Mesothelial cell of epicardium (in vitro differentiated cells): Measurements from ENCODE around the gene PAQR4. TPM values are rescaled to one million over a fixed set of nuclear protein-coding genes. Genes with fewer than 3 reads are reported as not detected.
A peak's percentile ranks its signal among the peaks of the same experiment; 100 is the strongest.

Experiments used
- DNase-seq, 2 experiments: peaks; one replicate each; pipeline ENCODE4 v3.0.0; 2021; ENCODE audit warnings: low spot score in 2 of 2; ENCODE audit not compliant: unreplicated experiment in 2 of 2
- H3K27ac Mint-ChIP-seq: 2 replicates; pipeline ENCODE4 v1.8.0; 2021; ENCODE audit warnings: mixed read lengths
- H3K27me3 Mint-ChIP-seq: 2 replicates; pipeline ENCODE4 v1.8.0; 2021; ENCODE audit warnings: low read depth, mixed read lengths
- H3K36me3 Mint-ChIP-seq: 2 replicates; pipeline ENCODE4 v1.8.0; 2021; ENCODE audit warnings: mixed read lengths
- H3K4me1 Mint-ChIP-seq: 2 replicates; pipeline ENCODE4 v1.8.0; 2021; ENCODE audit warnings: mixed read lengths
- H3K4me3 Mint-ChIP-seq: 2 replicates; pipeline ENCODE4 v1.8.0; 2021; ENCODE audit warnings: mild to moderate bottlenecking, moderate library complexity, mixed read lengths
- H3K9me3 Mint-ChIP-seq: 2 replicates; pipeline ENCODE4 v1.8.0; 2021; ENCODE audit warnings: mixed read lengths
- CTCF ChIP-seq: fragments of 200-600 bp; sonication (generic); IDR thresholded peaks from one replicate; pipeline ENCODE4 v1.5.0; 2021; ENCODE audit warnings: antibody characterized with exemption; ENCODE audit not compliant: unreplicated experiment
- total RNA-seq: library from RNA; stranded (reverse); gene quantifications from 3 replicates; pipeline ENCODE4 v1.2.1, GENCODE V29; 2021

Gene PAQR4
- total RNA-seq, 1 donor from 2014 or later, result 10.1 TPM

GRCh38 chr16:2955438-2955778 lies 13.7 kb upstream of the PAQR4 start:
- Mint-ChIP-seq H3K27ac (no peak overlapping the region), H3K4me3 (no peak overlapping the region), H3K27me3 (peaks cover 11% of the 10 kb centered on the region), H3K4me1 (peaks cover 10% of the 10 kb centered on the region), H3K9me3 (no peaks in the 10 kb centered on the region), H3K36me3 (no peaks in the 10 kb centered on the region)
- no peak for TF ChIP-seq CTCF
- no peak for DNase-seq

GRCh38 chr16:2955779-2956578 lies 13.2 kb upstream of the PAQR4 start:
- Mint-ChIP-seq H3K4me3 (no peak overlapping the region), H3K27ac (no peak overlapping the region), H3K4me1 (peaks cover 10% of the 10 kb centered on the region), H3K27me3 (peaks cover 11% of the 10 kb centered on the region), H3K36me3 (no peaks in the 10 kb centered on the region), H3K9me3 (no peaks in the 10 kb centered on the region)
- TF ChIP-seq CTCF, result no peak
- DNase-seq, result no peak

DNA sequence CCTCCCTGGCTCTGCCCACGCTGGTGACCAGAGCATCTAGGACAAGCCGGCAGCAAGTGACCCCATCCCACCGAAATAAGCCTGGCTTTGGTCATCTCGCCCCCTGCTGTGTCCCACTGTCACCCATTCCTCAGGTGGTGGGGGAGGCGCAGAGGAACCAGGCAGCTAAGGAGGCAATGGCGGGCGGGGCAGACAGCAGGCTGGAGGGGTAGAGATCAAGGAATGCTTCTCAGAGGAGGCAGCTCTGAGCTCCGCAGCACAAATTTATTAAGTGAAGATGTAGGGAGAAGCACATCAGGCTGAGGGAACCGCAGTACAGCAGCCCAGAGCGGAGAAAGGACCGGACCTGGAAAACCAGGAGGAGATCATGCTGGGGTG lies 12.6 kb upstream of the PAQR4 start:
- Mint-ChIP-seq H3K9me3 (no peaks in the 10 kb centered on the region), H3K4me1 (peaks cover 10% of the 10 kb centered on the region), H3K27me3 (peaks cover 11% of the 10 kb centered on the region), H3K36me3 (no peaks in the 10 kb centered on the region), H3K27ac (no peak overlapping the region), H3K4me3 (no peak overlapping the region)
- no peak for DNase-seq
- no peak for TF ChIP-seq CTCF

- peaks cover 29% of the 10 kb centered on the region for H3K27me3 Mint-ChIP-seq
- no peak for TF ChIP-seq CTCF
- DNase-seq, result no peak
- H3K4me3 Mint-ChIP-seq, result no peak overlapping the region
- no peak overlapping the region for H3K27ac Mint-ChIP-seq
- H3K4me1 Mint-ChIP-seq, result peaks cover 19% of the 10 kb centered on the region
- H3K9me3 Mint-ChIP-seq, result no peaks in the 10 kb centered on the region
- no peaks in the 10 kb centered on the region for H3K36me3 Mint-ChIP-seq
Measured at GRCh38 chr16:2959206-2959605, 9.9 kb upstream of the PAQR4 start.

GRCh38 chr16:2960183-2961010 lies 8.8 kb upstream of the PAQR4 start:
- peaks cover 20% of the 10 kb centered on the region for H3K4me1 Mint-ChIP-seq
- peaks cover 29% of the 10 kb centered on the region for H3K27me3 Mint-ChIP-seq
- no peak for TF ChIP-seq CTCF
- H3K4me3 Mint-ChIP-seq, result no peak overlapping the region
- no peaks in the 10 kb centered on the region for H3K9me3 Mint-ChIP-seq
- DNase-seq, result no peak
- no peaks in the 10 kb centered on the region for H3K36me3 Mint-ChIP-seq
- H3K27ac Mint-ChIP-seq, result peak overlapping the region; percentile 53
